SK-N-SH (cell line): ENCODE data around the gene FAM151A. TPM values are rescaled to one million over a fixed set of nuclear protein-coding genes. Genes with fewer than 3 reads are reported as not detected.

ENCODE experiments used
- CTCF ChIA-PET: fragments of 300-600, 350-600 bp; formaldehyde crosslinking; extraction: SDS; loops from one replicate; lab custom pipeline; 2021; lab: Yijun Ruan, JAX
- POLR2A ChIA-PET: fragments of 350-600 bp; sonication (Branson Sonifier 250); formaldehyde crosslinking; extraction: SDS; loops from one replicate; lab custom pipeline; 2020; ENCODE audit warnings: antibody characterized with exemption, inconsistent platforms; lab: Yijun Ruan, JAX
- DNase-seq: peaks from one replicate; pipeline ENCODE4 v3.0.0; 2012
- H2AFZ ChIP-seq: fragments of 200-600 bp; sonication (generic); 2 replicates; pipeline ENCODE4 v1.8.1; 2016; ENCODE audit warnings: antibody characterized with exemption, mild to moderate bottlenecking, low read depth
- H3F3A ChIP-seq: fragments of 200-600 bp; sonication (generic); replicated peaks from 2 replicates; pipeline ENCODE3; 2016; ENCODE audit warnings: antibody characterized with exemption, mild to moderate bottlenecking; ENCODE audit not compliant: insufficient read depth
- H3K27ac ChIP-seq, 2 experiments: fragments of 200-500 bp in 1 of 2; fragments of 200-600 bp in 1 of 2; sonication (Bioruptor generic) in 1 of 2; sonication (generic), shearing (Covaris generic) in 1 of 2; 2 replicates each; pipeline versions ENCODE4 v1.5.1 to v1.6.1; 2014 to 2016; ENCODE audit warnings: low read depth in 2 of 2, inconsistent platforms in 1 of 2, low read length in 1 of 2, mild to moderate bottlenecking in 1 of 2, mixed read lengths in 1 of 2
- H3K27me3 ChIP-seq: fragments of 200-600 bp; sonication (generic), shearing (Covaris generic); 2 replicates; pipeline ENCODE4 v1.6.1; 2016; ENCODE audit warnings: mixed run types; ENCODE audit not compliant: insufficient read depth
- H3K36me3 ChIP-seq, 2 experiments: fragments of 200-500 bp in 1 of 2; fragments of 200-600 bp in 1 of 2; sonication (Bioruptor generic) in 1 of 2; sonication (generic) in 1 of 2; replicated peaks in 1 of 2; 2 replicates each; pipeline versions ENCODE3 to v1.5.1; 2014 to 2016; ENCODE audit warnings: low read length in 1 of 2, mild to moderate bottlenecking in 1 of 2; ENCODE audit not compliant: insufficient read depth in 2 of 2, control insufficient read depth in 1 of 2
- H3K4me1 ChIP-seq, 2 experiments: fragments of 200-500 bp in 1 of 2; fragments of 200-600 bp in 1 of 2; sonication (Bioruptor generic) in 1 of 2; sonication (generic), shearing (Covaris generic) in 1 of 2; 2 replicates each; pipeline versions ENCODE4 v1.5.1 to v1.6.1; 2014 to 2016; ENCODE audit warnings: low read depth in 1 of 2, low read length in 1 of 2, mixed run types in 1 of 2; ENCODE audit not compliant: insufficient read depth in 2 of 2, control insufficient read depth in 1 of 2
- H3K4me2 ChIP-seq: fragments of 200-600 bp; sonication (generic), shearing (Covaris generic); 2 replicates; pipeline ENCODE4 v1.6.1; 2017; ENCODE audit warnings: mixed run types
- H3K4me3 ChIP-seq, 2 experiments: fragments of 200-500 bp in 1 of 2; fragments of 200-600 bp in 1 of 2; sonication (Bioruptor generic) in 1 of 2; sonication (generic), shearing (Covaris generic) in 1 of 2; 2 replicates each; pipeline versions ENCODE4 v1.5.1 to v1.8.1; 2014 to 2016; ENCODE audit warnings: low read depth in 2 of 2, inconsistent platforms in 1 of 2, low read length in 1 of 2, mild to moderate bottlenecking in 1 of 2, mixed read lengths in 1 of 2, moderate library complexity in 1 of 2
- H3K79me2 ChIP-seq: fragments of 200-600 bp; sonication (generic); 2 replicates; pipeline ENCODE4 v1.8.1; 2017; ENCODE audit warnings: mild to moderate bottlenecking; ENCODE audit not compliant: insufficient read depth
- H3K9ac ChIP-seq: fragments of 200-600 bp; sonication (generic); 2 replicates; pipeline ENCODE4 v1.6.1; 2017; ENCODE audit warnings: mixed run types
- H3K9me2 ChIP-seq: fragments of 200-600 bp; sonication (generic); 2 replicates; pipeline ENCODE4 v1.6.1; 2017; ENCODE audit warnings: mixed run types
- H3K9me3 ChIP-seq: fragments of 200-600 bp; sonication (generic); 2 replicates; pipeline ENCODE4 v1.6.1; 2017; ENCODE audit warnings: mixed run types, mild to moderate bottlenecking, moderate library complexity
- H4K20me1 ChIP-seq: fragments of 200-600 bp; sonication (generic); 2 replicates; pipeline ENCODE4 v1.6.1; 2017; ENCODE audit warnings: mild to moderate bottlenecking, mixed run types; ENCODE audit not compliant: insufficient read depth
- FOSL2 ChIP-seq: IDR thresholded peaks from 2 replicates; pipeline ENCODE4 v1.4.0; 2012; ENCODE audit warnings: low read depth, mild to moderate bottlenecking, moderate library complexity, borderline replicate concordance
- GABPA ChIP-seq: IDR thresholded peaks from 2 replicates; pipeline ENCODE4 v1.4.0; 2012; ENCODE audit warnings: low read depth, mild to moderate bottlenecking
- GATA2 ChIP-seq: sonication (generic); formaldehyde crosslinking; IDR thresholded peaks from 2 replicates; pipeline ENCODE4 v1.5.0; 2020; ENCODE audit warnings: mild to moderate bottlenecking, missing genetic modification reagents
- MEF2A ChIP-seq: IDR thresholded peaks from 2 replicates; pipeline ENCODE4 v1.4.0; 2012; ENCODE audit warnings: low read depth, borderline replicate concordance
- MXI1 ChIP-seq: IDR thresholded peaks from 2 replicates; pipeline ENCODE4 v1.6.1; 2012; ENCODE audit warnings: mild to moderate bottlenecking, low read depth, low read length, improper control_type of control experiment
- NRF1 ChIP-seq: IDR thresholded peaks from 2 replicates; pipeline ENCODE4 v1.6.1; 2012; ENCODE audit warnings: low read depth, mild to moderate bottlenecking, low read length
- POLR2AphosphoS5 ChIP-seq: IDR thresholded peaks from 2 replicates; pipeline ENCODE4 v1.6.1; 2012; ENCODE audit warnings: low read depth, low read length
- RFX5 ChIP-seq: IDR thresholded peaks from 2 replicates; pipeline ENCODE4 v1.6.1; 2012; ENCODE audit warnings: mild to moderate bottlenecking, improper control_type of control experiment, low read length
- TAF1 ChIP-seq: IDR thresholded peaks from 2 replicates; pipeline ENCODE4 v1.6.1; 2012; ENCODE audit warnings: low read depth, mild to moderate bottlenecking, low read length, moderate library complexity, borderline replicate concordance
- TCF12 ChIP-seq: IDR thresholded peaks from 2 replicates; pipeline ENCODE4 v1.4.0; 2012
- TEAD4 ChIP-seq: IDR thresholded peaks from 2 replicates; pipeline ENCODE4 v1.4.0; 2012; ENCODE audit warnings: mild to moderate bottlenecking, borderline replicate concordance; ENCODE audit not compliant: insufficient read depth
- WGBS: methylation state at CpG from one replicate; pipeline ENCODE4 v1.1.6; 2017; ENCODE audit warnings: low lambda C conversion rate; 5-methylcytosine and 5-hydroxymethylcytosine counted together
- polyA plus RNA-seq, 3 experiments: library from polyadenylated mRNA; depleted of rRNA; stranded (reverse); fragments of >200 nt; gene quantifications; 2 replicates each; pipeline ENCODE4 v1.2.3, GENCODE V29; 2012
- TF ChIP-seq, protein P1 (sequence below): fragments of 150-350 bp; IDR thresholded peaks from 2 replicates; pipeline ENCODE4 v1.6.1; 2017; ENCODE audit warnings: antibody characterized with exemption, low read length, low read depth, borderline replicate concordance
- TF ChIP-seq, protein P2 (sequence below): IDR thresholded peaks from 2 replicates; pipeline ENCODE4 v1.4.0; 2012; ENCODE audit warnings: low read depth
- TF ChIP-seq, protein P3 (sequence below): IDR thresholded peaks from 2 replicates; pipeline ENCODE4 v1.4.0; 2012; ENCODE audit warnings: low read depth, borderline replicate concordance
- TF ChIP-seq, protein P4 (sequence below): IDR thresholded peaks from 2 replicates; pipeline ENCODE4 v1.6.1; 2012; ENCODE audit warnings: mild to moderate bottlenecking, low read depth, low read length, moderate library complexity

The FAM151A gene
- polyA plus RNA-seq, 1 of the 3 experiments (the other 2 are of a cell fraction) = not detected

DNA sequence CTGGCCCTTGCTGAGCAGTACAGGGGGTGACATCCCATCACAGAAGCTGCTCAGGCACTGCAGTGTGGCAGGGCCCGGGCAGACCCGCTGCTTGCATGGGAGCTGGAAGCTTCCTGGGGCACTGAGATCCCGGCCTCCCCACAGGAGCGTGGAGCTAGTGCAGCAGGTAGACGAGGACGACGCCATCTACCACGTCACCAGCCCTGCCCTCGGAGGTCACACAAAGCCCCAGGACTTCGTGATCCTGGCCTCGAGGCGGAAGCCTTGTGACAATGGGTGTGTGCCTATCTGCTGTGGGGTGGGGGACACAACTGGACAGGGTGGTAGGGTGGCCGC is 16.4 kb downstream of the FAM151A start:
- H4K20me1 ChIP-seq = no peaks in the 10 kb centered on the region
- no peak overlapping the region for H2AFZ ChIP-seq
- H3K9me2 ChIP-seq = no peaks in the 10 kb centered on the region
- H3K9ac ChIP-seq = no peak overlapping the region
- DNase-seq = no peak
- WGBS = 97% methylated on average over 6 of the region's 13 CpGs
- no peak for TF ChIP-seq NRF1
- TF ChIP-seq, protein P1, sequence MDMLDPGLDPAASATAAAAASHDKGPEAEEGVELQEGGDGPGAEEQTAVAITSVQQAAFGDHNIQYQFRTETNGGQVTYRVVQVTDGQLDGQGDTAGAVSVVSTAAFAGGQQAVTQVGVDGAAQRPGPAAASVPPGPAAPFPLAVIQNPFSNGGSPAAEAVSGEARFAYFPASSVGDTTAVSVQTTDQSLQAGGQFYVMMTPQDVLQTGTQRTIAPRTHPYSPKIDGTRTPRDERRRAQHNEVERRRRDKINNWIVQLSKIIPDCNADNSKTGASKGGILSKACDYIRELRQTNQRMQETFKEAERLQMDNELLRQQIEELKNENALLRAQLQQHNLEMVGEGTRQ = no peak
- TF ChIP-seq, protein P2, sequence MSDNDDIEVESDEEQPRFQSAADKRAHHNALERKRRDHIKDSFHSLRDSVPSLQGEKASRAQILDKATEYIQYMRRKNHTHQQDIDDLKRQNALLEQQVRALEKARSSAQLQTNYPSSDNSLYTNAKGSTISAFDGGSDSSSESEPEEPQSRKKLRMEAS = no peak
- TF ChIP-seq TCF12 = no peak
- no peak for TF ChIP-seq MXI1
- no peak for TF ChIP-seq TAF1
- no peak for TF ChIP-seq TEAD4
- TF ChIP-seq MEF2A = no peak
- TF ChIP-seq, protein P3, sequence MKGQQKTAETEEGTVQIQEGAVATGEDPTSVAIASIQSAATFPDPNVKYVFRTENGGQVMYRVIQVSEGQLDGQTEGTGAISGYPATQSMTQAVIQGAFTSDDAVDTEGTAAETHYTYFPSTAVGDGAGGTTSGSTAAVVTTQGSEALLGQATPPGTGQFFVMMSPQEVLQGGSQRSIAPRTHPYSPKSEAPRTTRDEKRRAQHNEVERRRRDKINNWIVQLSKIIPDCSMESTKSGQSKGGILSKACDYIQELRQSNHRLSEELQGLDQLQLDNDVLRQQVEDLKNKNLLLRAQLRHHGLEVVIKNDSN = no peak
- no peak for TF ChIP-seq RFX5
- no peak for TF ChIP-seq GABPA
- TF ChIP-seq POLR2AphosphoS5 = no peak
- no peak for TF ChIP-seq FOSL2
- TF ChIP-seq GATA2 (CRISPR knock-in tag) = no peak
- TF ChIP-seq, protein P4, sequence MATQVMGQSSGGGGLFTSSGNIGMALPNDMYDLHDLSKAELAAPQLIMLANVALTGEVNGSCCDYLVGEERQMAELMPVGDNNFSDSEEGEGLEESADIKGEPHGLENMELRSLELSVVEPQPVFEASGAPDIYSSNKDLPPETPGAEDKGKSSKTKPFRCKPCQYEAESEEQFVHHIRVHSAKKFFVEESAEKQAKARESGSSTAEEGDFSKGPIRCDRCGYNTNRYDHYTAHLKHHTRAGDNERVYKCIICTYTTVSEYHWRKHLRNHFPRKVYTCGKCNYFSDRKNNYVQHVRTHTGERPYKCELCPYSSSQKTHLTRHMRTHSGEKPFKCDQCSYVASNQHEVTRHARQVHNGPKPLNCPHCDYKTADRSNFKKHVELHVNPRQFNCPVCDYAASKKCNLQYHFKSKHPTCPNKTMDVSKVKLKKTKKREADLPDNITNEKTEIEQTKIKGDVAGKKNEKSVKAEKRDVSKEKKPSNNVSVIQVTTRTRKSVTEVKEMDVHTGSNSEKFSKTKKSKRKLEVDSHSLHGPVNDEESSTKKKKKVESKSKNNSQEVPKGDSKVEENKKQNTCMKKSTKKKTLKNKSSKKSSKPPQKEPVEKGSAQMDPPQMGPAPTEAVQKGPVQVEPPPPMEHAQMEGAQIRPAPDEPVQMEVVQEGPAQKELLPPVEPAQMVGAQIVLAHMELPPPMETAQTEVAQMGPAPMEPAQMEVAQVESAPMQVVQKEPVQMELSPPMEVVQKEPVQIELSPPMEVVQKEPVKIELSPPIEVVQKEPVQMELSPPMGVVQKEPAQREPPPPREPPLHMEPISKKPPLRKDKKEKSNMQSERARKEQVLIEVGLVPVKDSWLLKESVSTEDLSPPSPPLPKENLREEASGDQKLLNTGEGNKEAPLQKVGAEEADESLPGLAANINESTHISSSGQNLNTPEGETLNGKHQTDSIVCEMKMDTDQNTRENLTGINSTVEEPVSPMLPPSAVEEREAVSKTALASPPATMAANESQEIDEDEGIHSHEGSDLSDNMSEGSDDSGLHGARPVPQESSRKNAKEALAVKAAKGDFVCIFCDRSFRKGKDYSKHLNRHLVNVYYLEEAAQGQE = no peak
- H3K4me3 ChIP-seq = no peak overlapping the region
- peaks cover 0 to 15% of the 10 kb centered on the region in 2 experiments for H3K36me3 ChIP-seq
- H3K79me2 ChIP-seq = no peaks in the 10 kb centered on the region
- no peaks in the 10 kb centered on the region for H3K9me3 ChIP-seq
- no peaks in the 10 kb centered on the region for H3K27me3 ChIP-seq
- CTCF ChIA-PET = interaction anchor here (1.0 kb wide), 1 partner anchor 59 kb away, joined by 3 read pairs; the partner anchor contains the start of gene ACOT11
- POLR2A ChIA-PET = no interaction called here
- H3K27ac ChIP-seq = no peak overlapping the region; a peak in 1 of 4 replicates
- peaks cover 0 to 21% of the 10 kb centered on the region in 2 experiments; a peak in 1 of 4 replicates for H3K4me1 ChIP-seq
- no peak overlapping the region for H3K4me2 ChIP-seq
- H3F3A ChIP-seq = no peaks in the 10 kb centered on the region
